ENCODE data around the gene SLC25A17.

DNA sequence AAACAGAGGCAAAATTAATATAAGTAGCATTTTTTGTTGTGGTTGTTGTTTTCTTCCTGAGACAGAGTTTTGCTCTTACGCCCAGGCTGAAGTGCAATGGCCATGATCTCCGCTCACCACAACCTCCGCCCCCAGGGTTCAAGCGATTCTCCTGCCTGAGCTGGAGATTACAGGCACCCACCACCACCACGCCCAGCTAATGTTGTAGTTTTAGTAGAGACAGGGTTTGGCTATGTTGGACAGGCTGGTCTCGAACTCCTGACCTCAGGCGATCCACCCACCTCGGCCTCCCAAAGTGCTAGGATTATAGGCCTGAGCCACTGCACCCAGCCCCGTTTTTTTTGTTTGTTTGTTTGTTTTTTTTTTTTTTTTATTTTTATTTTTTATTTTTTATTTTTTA is 75.4 kb downstream of the SLC25A17 start:
- TF ChIP-seq, protein P1, sequence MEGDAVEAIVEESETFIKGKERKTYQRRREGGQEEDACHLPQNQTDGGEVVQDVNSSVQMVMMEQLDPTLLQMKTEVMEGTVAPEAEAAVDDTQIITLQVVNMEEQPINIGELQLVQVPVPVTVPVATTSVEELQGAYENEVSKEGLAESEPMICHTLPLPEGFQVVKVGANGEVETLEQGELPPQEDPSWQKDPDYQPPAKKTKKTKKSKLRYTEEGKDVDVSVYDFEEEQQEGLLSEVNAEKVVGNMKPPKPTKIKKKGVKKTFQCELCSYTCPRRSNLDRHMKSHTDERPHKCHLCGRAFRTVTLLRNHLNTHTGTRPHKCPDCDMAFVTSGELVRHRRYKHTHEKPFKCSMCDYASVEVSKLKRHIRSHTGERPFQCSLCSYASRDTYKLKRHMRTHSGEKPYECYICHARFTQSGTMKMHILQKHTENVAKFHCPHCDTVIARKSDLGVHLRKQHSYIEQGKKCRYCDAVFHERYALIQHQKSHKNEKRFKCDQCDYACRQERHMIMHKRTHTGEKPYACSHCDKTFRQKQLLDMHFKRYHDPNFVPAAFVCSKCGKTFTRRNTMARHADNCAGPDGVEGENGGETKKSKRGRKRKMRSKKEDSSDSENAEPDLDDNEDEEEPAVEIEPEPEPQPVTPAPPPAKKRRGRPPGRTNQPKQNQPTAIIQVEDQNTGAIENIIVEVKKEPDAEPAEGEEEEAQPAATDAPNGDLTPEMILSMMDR (IDR thresholded peaks at IDR 0.05; ENCODE audit: insufficient read depth, low read length, poor library complexity, severe bottlenecking) = no peak
- TF ChIP-seq EZH2phosphoT487 (conservative IDR thresholded peaks at IDR 0.05; ENCODE audit: low read length) = no peak

All from SU-DHL-6 (cell line).